ENCODE measurements around the gene C11orf16. TPM values are rescaled to one million over a fixed set of nuclear protein-coding genes. Genes with fewer than 3 reads are reported as not detected.

Gene C11orf16
- total and polyA plus RNA-seq, 2 of the 8 experiments (the other 6 are each of a cell fraction or from before 2014, with no cell fraction given): 0.08 TPM; not detected in 1

GRCh38 chr11:8971924-8972316, 39.2 kb upstream of the C11orf16 start:
- Histone ChIP-seq H2BK12ac (ENCODE audit: low read depth, low read length) (no peak overlapping the region), H3K27ac (ENCODE audit: low read depth, low read length) (no peak overlapping the region), H3K18ac (ENCODE audit: extremely low read depth, low read length) (no peak overlapping the region), H3K4me1 (replicated peaks in 1 of 4; ENCODE audit: control insufficient read depth in 3 of 4, insufficient read depth in 4 of 4, low read length in 3 of 4) (no peaks in the 10 kb centered on the region), H2AK5ac (ENCODE audit: low read depth, low read length) (no peak overlapping the region), H3K9me3 (ENCODE audit: insufficient read depth in 2 of 2, low read depth in 1 of 2, low read length in 1 of 2) (no peaks in the 10 kb centered on the region), H3K23ac (ENCODE audit: insufficient read length) (no peak overlapping the region), H3K27me3 (replicated peaks in 1 of 4; ENCODE audit: control insufficient read depth in 3 of 4, extremely low read depth in 1 of 4, insufficient read depth in 3 of 4, low read length in 3 of 4) (no peaks in the 10 kb centered on the region), H3K4me2 (ENCODE audit: insufficient read depth in 1 of 2, low read depth in 2 of 2, low read length in 2 of 2) (no peak overlapping the region), H3K4me3 (ENCODE audit: extremely low read depth in 1 of 4, insufficient read depth in 2 of 4, low read depth in 3 of 4, low read length in 4 of 4) (no peak overlapping the region), H3K79me2 (ENCODE audit: control insufficient read depth in 1 of 2, insufficient read depth in 2 of 2, low read length in 2 of 2) (no peaks in the 10 kb centered on the region), H3K9ac (replicated peaks in 1 of 4; ENCODE audit: extremely low read depth in 1 of 4, low read depth in 3 of 4, low read length in 3 of 4) (no peak overlapping the region), H3K23me2 (ENCODE audit: low read depth, low read length) (no peaks in the 10 kb centered on the region), H2AFZ (ENCODE audit: low read length) (no peak overlapping the region), H3K56ac (replicated peaks; ENCODE audit: insufficient read length, low read depth, low read length) (no peak overlapping the region), H4K20me1 (replicated peaks in 1 of 2; ENCODE audit: control insufficient read depth in 1 of 2, insufficient read depth in 2 of 2, low read length in 2 of 2) (no peaks in the 10 kb centered on the region), H3K14ac (ENCODE audit: insufficient read length) (no peak overlapping the region), H3K36me3 (ENCODE audit: control insufficient read depth in 2 of 4, insufficient read depth in 4 of 4, low read length in 3 of 4) (no peaks in the 10 kb centered on the region), H2BK120ac (replicated peaks; ENCODE audit: low read depth, low read length) (no peak overlapping the region), H3K4ac (replicated peaks; ENCODE audit: insufficient read length, low read depth, low read length) (no peak overlapping the region), H3K79me1 (ENCODE audit: low read depth, low read length) (no peaks in the 10 kb centered on the region), H4K5ac (ENCODE audit: insufficient read length, low read depth, low read length) (no peak overlapping the region), H2BK15ac (ENCODE audit: low read length) (no peak overlapping the region), H4K8ac (ENCODE audit: extremely low read depth, insufficient read depth, low read length) (no peak overlapping the region), H2BK20ac (ENCODE audit: low read length) (no peak overlapping the region), H2BK5ac (ENCODE audit: low read depth, low read length) (no peak overlapping the region), H4K91ac (replicated peaks; ENCODE audit: insufficient read length, low read length) (no peak overlapping the region)
- ChIA-PET POLR2A (ENCODE audit: partially characterized antibody) (no interaction called here), CTCF (ENCODE audit: partially characterized antibody) (no interaction called here)
- FAIRE-seq (no peak), DNase-seq (ENCODE audit: low read depth in 1 of 2, low spot score in 2 of 2) (no peak)
- 92% methylated on average over 1 of the region's 1 CpG; no CpG with 5 or more reads in 1 of the 2 experiments for WGBS, 2 experiments (ENCODE audit: extremely low coverage in 1 of 2, insufficient coverage in 1 of 2, insufficient read length in 1 of 2, insufficient replicate concordance in 2 of 2, low coverage in 1 of 2, low lambda C conversion rate in 2 of 2, missing lambda C conversion rate in 1 of 2)
- TF ChIP-seq SP4 (IDR thresholded peaks at IDR 0.05; ENCODE audit: low read length): no peak
- TF ChIP-seq RFX5 (IDR thresholded peaks at IDR 0.05; ENCODE audit: borderline replicate concordance, low read depth, low read length): no peak
- TF ChIP-seq HDAC2 (IDR thresholded peaks at IDR 0.05; ENCODE audit: borderline replicate concordance in 1 of 2, low read depth in 2 of 2, low read length in 2 of 2): no peak
- TF ChIP-seq GTF2F1 (IDR thresholded peaks at IDR 0.05; ENCODE audit: borderline replicate concordance, low read depth, low read length): no peak
- no peak for TF ChIP-seq NRF1 (IDR thresholded peaks at IDR 0.05; ENCODE audit: low read depth, low read length)
- TF ChIP-seq RNF2 (IDR thresholded peaks at IDR 0.05; ENCODE audit: borderline replicate concordance, low read depth, low read length, missing control alignments, poor library complexity, severe bottlenecking): no peak
- TF ChIP-seq CTCF (IDR thresholded peaks at IDR 0.05; ENCODE audit: control extremely low read depth in 1 of 3, insufficient read depth in 1 of 3, low read depth in 1 of 3, low read length in 3 of 3): no peak
- no peak for TF ChIP-seq TCF12 (IDR thresholded peaks at IDR 0.05; ENCODE audit: low read depth, low read length)
- TF ChIP-seq ATF3 (IDR thresholded peaks at IDR 0.05; ENCODE audit: insufficient read depth, low read depth, low read length): no peak
- TF ChIP-seq POU5F1 (IDR thresholded peaks at IDR 0.05; ENCODE audit: low read depth, low read length): no peak
- TF ChIP-seq ZNF274 (IDR thresholded peaks at IDR 0.05; ENCODE audit: borderline replicate concordance, extremely low read depth, low read length): no peak
